ENCODE results near the gene VWA1.
"Not testable (repeated sequence)": the region's sequence is repeated elsewhere in the genome, so short reads cannot be mapped to it uniquely, and the experiment has no call there.

VWA1 gene

DNA sequence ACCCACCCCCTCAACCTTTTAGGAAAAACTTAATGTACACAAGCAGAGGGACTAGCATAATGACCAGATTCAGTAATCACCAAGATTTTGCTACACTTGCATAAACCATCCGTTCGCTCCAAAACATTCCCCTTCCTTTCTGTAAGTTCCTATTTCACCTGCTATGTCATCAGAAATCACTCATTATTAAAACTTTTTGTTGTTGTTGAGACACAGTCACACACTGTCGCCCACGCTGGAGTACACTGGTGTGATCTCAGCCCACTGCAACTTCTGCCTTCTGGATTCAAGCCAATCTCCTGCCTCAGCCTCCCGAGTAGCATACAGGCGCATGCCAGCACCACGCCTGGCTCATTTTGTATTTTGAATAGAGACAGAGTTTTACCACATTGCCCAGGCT lies 31.8 kb upstream of the VWA1 start:
- DNase-seq = no peak

DNA sequence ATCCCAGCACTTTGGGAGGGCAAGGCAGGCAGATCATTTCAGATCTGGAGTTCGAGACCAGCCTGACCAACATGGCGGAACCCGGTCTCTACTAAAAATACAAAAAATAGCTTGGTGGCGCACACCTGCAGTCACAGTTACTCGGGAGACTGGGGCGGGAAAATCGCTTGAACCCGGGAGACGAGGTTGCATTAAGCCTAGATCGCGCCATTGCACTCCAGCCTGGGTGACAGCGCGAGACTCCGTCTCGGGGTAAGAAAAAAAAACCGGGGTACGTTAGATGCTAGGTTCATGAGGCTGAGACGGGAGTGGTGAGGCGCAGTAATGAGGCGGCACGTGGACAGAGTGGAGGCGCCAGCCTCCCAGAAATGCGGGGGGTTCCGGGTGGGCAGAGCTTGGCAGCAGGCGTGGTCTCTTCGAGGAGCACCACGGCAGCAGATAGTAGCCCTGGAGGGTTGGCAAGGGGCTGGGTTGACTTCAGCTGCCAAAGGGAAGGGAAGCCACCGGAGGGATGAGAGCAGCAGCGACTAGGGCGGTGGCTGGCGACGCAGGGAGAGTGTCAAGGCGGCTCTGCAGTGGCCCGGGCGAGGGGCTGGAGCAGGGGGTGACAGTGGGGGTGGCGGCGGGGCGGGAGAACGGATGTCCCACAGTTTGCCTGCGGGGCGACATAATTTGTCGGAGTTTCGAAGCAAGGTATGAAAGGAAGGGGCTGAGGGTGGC lies 29.2 kb upstream of the VWA1 start:
- DNase-seq = peak; percentile 21

DNA sequence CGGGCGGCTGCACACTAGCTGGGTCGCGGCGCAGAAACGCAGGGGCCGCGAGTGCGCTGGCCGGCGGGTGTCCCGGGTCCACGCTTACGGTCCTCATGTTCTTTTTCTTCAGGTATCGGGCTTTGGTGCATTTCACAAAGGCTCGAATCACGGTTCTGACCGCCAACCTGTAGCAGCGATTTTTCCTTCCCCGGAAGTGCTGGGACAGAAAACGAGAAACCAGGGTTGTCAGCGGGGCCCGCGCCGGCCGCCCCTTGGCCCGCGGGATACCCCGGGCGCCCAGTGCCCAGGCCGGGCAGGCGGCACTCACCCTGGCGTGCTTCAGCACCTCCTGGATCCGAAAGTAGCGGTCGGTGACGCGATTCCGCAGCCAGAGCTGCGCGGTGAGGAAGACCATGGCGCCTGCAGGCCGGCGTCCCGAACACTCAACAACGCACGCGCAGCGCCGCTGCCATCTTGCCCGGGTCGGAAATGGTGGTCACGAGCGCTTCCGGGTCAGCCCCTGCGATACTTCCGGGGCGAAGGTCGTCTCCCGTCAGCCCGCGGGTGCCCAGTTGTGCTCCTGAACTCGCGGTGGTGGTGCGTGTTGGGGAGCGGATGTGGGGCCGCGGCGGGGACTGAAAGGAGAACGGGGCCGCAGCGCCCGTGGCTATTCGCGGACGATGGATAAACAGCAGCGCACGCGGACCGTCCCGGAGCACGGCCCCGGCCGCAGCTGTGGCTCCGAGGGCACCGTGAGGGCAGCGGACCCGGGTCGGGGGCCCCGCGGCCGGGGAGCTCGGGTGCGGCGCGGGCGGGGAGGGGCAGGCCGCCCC lies 28.5 kb upstream of the VWA1 start, which contains the start of gene MRPL20:
MRPL20 (minus strand) TSS at position 473 of the 815 bp plus-strand sequence; CDS start at position 397, 76 bp downstream.
- peak; percentile 97 for DNase-seq

DNA sequence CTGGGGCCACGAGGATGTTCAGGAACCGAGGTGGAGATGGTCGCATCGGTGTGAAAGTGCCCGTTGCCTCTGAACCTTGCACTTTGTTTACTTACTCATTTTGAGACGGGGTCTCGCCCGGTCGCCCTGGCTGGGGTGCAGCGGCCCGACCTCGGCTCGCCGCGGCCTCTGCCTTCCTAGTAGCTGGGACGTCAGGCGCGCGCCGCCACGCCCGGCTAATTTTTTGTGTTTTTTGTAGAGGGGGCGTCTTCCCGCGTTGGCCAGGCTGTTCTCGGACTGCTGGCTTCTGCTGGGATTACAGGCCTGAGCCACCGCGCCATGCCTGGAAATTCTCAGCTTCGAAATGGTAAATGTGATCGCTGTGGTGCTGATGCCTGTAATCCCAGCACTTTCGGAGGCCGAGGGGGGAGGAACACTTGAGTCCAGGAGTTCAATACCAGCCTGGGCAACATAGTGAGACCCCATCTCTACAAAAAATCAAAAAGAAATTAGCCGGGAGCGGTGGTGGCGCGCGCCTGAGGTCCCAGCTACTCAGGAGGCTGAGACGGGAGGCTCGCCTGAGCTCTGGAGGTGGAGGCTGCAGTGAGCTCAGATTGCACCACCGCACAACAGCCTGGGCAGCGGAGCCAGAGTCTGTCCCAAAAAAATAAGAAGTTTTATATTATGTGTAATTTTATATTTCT lies 27.7 kb upstream of the VWA1 start:
- DNase-seq = no peak

DNA sequence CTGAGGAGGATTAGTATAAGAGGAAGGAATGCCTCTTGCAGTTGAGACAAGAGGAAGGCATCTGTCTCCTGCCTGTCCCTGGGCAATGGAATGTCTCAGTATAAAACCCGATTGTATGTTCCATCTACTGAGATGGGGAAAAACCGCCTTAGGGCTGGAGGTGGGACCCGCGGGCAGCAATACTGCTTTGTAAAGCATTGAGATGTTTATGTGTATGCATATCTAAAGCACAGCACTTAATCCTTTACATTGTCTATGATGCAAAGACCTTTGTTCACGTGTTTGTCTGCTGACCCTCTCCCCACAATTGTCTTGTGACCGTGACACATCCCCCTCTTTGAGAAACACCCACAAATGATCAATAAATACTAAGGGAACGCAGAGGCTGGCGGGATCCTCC lies 25.3 kb upstream of the VWA1 start:
- not testable (repeated sequence) for DNase-seq

DNA sequence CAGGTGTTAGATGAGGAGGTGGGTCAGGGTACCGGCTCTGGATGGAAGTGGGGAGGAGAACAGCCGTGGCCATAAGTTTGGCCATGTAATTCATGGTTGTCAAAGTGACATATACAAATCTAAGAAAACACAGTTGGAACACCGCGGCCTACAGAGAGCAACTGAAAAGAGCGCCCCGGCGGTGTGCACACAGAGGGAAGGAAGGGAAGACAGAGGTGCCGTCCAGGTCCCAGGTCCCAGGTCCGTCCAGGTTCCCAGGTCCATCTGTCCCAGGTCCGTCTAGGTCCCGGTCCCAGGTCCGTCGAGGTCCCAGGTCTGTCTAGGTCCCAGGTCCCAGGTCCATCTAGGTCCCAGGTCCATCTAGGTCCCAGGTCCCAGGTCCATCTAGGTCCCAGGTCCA lies 23.9 kb upstream of the VWA1 start:
- DNase-seq = no peak

DNA sequence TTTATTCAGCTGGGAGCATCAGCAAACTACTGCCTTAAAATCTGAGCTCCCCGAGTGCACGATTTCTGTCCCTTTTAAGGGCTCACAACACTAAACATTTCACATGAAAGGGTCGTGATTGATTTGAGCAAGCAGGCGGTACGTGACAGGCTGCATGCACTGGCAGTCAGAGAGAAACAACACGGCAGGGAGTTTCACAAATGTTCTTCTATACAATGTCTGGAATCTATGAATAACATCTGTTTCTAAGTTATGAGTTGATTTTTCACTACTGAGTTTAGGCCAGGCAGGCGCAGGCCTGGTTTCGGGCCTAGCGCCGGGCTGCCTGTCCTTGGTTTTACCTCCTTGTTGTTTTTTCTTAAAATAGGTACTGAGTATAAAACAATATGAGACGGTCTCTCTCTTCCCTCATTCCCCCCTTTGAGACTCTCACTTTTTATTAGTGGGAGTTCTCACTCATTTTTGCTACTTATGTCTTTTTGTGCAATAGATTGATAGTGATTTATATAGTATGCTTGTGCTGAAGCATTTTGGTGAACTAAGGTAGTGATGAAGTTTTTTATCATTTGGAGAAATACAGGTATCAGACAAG lies 23.1 kb upstream of the VWA1 start:
- DNase-seq = not testable (repeated sequence)

DNA sequence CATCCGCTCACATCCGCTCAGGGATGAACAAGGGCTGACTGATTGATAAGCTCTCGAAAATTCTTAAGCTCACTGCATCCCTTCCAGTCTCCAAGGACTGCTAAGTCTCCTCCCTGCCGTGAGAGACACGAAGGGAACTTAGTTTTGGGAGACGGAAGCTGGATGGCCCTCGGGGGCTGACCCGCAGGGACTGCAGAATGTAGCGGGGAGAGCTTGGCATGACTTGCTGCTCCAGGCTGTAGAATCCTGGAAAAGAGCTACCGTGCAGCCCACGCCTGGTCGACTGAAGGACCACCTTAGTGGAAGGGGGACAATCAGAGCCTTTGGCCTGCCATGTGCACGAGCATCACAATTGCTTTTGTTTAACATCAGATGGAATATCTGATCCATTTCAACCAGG lies 19.7 kb upstream of the VWA1 start:
- no peak for DNase-seq

DNA sequence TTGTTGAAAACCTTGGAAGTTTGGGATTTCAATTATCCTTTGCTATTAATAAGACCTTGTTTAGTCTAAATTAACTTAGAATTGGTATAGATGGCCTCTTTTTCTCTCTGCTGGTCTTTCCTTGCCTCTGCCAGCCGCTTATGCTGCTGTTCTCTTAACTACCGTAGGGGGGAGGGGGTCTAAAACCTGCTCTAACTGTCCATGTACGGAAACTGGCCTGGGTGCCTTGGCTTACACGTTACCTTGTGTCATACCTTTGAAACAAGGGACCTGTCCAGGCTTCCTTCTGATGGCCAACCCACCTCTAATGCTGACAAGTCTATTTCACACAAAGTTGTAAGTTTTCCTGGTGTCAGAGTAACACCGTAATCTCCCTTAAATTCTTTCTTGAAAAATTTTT lies 18.1 kb upstream of the VWA1 start:
- not testable (repeated sequence) for DNase-seq

DNA sequence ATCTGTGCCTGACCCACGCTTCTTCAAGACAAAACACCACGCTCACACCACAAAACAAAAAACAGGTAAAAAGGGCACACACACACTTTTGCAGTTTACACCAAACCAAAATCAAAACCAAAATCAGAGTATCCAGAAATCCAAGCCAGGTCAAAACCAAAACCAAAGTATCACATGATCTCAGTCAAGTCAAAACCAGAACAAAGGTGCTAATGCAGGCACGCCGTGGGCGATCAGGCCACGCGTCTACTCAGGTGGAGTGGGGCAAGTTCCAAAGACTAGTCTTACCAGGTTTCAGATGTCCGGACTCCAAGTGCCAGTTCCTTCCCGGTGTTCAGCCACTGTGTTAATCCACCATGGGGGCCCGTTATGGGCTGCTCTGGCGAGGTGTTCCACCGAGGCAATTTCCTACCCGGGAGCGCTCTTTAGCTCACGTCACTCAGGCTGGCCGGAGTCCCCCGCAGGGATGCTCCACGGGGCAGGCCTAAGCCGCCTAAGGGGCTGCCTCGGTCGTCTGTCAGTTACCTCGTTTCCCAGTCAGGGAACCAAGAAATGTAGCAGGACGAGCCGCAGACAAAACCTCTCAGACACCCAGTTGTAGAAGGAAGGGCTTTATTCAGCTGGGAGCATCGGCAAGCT lies 17.5 kb upstream of the VWA1 start:
- peak; percentile 52 for DNase-seq

DNA sequence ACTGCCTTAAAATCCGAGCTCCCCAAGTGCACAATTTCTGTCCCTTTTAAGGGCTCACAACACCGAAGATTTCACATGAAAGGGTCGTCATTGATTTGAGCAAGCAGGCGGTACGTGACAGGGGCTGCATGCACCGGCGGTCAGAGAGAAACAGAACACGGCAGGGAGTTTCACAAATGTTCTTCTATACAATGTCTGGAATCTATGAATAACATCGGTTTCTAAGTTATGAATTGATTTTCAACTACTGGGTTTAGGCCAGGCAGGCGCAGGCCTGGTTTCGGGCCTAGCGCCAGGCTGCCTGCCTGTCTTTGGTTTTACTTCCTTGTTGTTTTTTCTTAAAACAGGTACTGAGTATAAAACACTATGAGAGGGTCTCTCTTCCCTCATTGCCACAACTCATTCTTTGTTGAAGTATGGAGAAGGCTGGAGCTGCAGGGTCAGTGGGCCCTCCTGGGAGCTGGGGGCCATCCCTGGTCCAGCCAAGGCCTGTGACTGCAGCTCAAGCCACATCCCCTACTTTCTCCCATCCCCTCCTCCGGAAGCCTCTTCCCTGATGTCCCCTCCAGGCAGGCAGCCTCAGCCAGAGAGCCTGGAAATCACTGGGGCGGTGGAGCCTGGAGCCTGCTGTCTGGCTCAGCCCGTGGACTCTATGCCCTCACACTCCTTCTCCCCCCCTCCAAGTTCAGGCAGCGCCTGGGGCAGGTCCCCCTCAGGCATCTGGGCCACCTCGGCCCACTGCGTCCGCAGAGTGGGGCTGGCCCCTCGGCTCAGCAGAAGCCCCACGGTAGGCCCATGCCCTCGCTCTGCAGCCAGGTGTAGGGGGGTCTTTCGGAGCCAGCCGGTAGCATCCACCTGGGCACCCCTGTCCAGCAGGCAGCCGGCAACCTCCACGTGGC lies 16.8 kb upstream of the VWA1 start:
- no peak for DNase-seq

DNA sequence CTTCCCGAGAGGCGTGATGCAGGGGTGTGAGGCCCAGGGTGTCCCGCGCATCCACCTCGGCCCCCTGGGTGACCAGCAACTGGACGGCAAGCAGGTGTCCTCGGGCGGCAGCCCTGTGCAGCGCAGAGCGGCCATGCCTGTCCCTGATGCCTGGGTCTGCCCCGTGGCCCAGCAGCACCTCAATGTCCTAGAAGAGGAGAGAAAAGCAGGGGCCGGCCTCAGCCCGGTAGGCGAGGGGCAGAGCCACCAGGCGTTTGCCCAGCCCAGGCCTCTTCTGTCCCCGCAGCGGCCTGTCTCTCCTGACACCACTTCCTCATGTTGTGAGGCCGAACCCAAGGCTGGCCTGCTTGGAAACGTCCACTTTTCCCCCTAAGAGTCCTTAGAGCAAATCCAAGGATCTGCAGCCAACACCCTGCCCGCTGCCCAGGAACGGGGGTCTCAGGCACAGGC lies 16.1 kb upstream of the VWA1 start:
- DNase-seq = no peak

DNA sequence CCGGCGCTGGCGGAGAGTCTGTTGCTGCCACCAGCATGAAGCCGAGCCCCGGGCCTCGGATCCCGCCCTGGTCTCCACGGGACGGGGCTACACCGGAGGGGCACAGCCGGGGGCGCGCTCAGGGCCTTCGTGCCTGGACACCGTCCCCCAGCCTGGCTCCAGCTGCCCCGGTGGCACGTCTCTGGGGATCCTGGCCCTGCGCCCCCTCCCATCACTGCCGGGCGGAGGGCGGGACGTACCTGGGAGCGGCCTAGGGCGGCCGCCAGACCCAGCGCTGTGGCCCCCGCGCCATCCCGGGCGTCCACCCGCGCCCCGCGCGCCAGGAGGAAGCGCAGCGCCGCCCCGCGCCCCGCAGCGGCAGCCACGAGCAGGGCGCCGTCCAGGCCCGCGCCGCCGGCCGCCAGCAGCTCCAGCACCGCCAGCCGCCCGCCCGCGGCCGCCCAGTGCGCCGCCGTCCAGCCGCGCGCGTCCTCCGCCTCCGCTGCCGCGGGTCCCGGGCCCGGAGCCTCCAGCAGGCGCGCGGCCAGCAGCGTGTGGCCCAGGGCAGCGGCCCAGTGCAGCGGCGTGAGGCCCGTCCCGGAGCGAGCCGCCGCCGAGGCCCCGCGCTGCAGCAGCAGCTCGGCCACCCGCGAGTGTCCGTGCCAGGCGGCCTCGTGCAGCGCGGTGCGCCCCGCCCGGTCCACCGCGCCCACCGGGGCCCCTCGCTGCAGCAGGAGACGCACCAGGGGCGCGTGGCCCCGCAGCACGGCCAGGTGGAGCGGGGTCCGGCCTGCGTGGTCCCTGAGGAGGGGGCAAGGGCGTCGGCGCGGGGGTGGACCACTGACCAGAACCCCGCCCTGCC lies 15.5 kb upstream of the VWA1 start:
- DNase-seq = no peak

DNA sequence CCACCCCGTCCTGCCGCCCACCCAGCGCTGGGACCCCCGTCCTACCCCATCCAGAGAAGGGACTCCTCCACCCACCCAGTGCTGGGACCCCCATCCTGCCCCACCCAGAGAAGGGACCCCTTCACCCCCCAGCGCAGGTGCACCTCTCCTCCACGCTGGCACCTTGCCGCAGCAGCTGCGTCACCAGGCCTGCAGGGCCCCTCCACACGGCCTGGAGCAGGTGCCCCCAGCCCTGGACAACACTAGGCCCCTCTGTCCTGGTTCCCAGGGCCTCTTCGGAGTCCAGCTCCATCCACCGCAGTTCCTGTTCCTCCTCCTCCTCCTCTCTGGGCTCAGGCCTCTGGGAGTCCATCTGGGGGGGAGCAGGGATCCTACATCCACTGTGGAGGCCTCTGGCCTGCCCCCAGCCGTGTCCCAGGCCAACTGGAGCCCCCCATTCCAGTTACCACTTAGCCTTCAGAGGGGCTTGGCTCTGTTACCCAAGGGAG lies 14.8 kb upstream of the VWA1 start:
- no peak for DNase-seq

DNA sequence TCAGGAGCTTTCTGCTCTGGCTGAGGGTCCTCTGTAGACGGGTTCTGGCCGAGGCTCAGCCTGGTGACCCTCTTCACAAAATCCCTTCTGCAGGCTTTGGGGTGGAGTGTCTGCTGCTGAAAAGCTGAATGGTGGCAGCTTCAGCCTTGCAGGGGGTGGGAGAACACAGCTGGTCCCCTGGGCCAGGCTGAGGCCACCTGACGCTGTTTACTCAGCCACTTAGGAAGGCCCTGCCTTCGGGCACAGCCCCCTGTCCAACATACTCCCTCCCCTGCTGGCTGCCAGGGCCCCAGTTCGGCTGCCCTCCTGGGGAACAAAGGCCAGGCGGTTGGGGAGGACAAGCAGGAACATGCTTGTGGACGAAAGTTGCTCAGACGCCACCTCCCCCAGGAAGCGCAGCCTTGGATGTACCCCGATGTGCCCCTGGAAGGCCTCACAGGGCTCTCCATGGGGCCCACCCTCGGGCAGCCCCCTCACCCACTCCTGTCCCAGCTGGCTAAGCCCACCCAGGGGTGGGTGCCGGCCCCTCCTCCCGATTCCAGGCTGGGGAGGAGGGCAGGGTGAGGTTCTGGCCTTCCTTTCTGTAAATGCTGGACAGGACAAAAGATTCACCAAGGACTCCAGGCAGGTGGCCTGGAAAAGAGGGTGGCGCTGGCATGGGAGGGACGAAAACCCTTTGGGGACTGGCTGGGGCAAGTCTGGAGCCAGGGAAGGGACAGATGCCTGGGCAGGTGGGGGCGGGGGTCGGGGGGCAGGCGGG lies 14.2 kb upstream of the VWA1 start, which contains the start of gene ANKRD65:
ANKRD65 (minus strand) TSS at position 130 of the 760 bp plus-strand sequence. CDS start 271 bp downstream, outside the sequence.
- no peak for DNase-seq

DNA sequence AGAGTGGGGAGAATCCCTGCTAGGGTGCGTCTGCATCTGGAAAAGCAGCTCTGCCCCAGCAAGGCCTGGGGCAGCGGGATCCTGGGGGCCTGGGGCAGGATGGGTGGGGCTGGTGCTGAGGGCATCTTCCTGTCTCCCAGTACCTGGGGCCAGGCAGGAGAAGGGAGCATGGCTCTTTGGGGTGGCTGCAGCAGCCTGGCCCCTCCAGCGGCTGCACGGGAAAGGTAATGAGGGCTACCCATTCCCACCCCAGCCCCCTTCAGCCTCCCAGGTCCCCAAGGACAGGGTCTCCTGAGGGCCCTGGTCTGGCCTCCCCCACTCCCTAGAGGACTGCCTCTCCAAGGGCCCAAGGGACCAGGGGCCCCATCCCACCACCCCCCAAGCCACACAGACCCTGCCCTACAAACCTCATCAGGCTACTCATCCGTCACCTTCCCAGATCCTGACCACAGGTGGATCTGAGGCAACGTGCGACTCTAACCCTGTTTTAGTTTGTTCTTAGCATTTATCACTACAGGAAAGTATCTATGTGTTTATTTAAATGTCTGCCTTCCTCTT lies 13.5 kb upstream of the VWA1 start:
- no peak for DNase-seq

DNA sequence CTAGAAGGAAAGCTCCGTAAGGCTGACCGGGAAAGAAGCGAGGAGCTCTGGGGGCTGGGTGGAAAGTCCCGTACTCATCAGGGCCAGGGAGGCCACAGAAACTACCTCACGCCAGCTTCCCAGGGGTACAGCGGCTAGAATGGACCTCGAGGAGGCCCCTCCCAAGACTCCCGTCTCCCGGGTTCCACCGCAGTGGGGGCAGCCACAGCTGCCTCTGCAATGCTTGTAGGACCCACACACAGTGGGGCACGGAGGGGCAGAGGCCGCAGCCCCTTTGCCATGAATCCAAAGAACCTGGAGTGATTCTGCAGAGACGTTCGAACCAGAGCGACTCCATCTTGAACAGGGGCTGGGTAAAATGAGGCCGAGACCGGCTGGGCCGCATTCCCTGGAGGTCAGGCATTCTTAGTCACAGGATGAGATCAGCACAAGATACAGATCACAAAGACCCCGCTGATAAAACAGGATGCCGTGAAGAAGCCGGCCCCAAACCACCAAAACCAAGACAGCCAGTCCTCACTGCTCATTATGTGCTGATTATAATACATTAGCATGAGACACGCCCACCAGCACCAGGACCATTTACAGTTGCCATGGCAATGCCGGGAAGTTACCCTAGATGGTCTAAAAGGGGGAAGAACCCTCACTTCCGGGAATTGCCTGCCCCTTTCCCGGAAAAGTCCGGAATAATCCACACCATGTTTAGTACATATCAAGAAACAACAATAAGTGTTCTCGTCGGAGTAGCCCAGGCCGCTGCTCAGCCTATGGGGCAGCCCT lies 12.8 kb upstream of the VWA1 start:
- peak; percentile 24 for DNase-seq

DNA sequence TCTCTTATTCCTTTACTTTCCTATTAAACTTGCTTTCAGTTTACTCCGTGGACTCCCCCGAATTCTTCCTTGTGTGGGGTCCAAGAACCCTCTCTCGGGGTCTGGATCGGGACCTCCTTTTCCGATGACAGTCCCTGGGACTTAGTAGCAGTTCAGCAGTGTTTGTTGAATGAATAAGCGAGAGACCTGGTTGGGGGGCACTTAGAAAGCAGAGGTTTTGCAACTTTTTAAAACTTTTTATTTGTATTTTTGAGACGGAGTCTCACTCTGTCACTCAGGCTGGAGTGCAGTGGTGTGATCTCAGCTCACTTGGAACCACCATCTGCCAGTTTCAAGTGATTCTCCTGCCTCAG lies 12.3 kb upstream of the VWA1 start:
- DNase-seq = no peak

Data from activated CD4-positive, alpha-beta T cell treated with anti-CD3 and anti-CD28 coated beads, Interleukin-2, amount 50 U/mL, for 16 hours (primary cell).